Loucy (cell line): ENCODE measurements around the gene ZSCAN5B.
"Not testable (repeated sequence)": the region's sequence is repeated elsewhere in the genome, so short reads cannot be mapped to it uniquely, and the experiment has no call there.

Source experiments
- H2AFZ ChIP-seq: fragments of 200-600 bp; sonication (generic); 2 replicates; pipeline ENCODE4 v1.6.0; 2016; ENCODE audit warnings: antibody characterized with exemption, mild to moderate bottlenecking, low read length, moderate library complexity
- H3F3A ChIP-seq: fragments of 200-600 bp; 2 replicates; pipeline ENCODE4 v1.6.0; 2016; ENCODE audit warnings: antibody characterized with exemption, low read depth, mild to moderate bottlenecking
- H3K27me3 ChIP-seq: fragments of 200-600 bp; sonication (generic); 2 replicates; pipeline ENCODE4 v1.6.1; 2014; ENCODE audit warnings: low read length, mild to moderate bottlenecking; ENCODE audit not compliant: insufficient read depth, poor library complexity, severe bottlenecking
- H3K36me3 ChIP-seq: fragments of 200-600 bp; sonication (generic); 2 replicates; pipeline ENCODE4 v1.6.1; 2016; ENCODE audit warnings: low read length; ENCODE audit not compliant: insufficient read depth
- H3K4me1 ChIP-seq: fragments of 200-600 bp; sonication (generic); 2 replicates; pipeline ENCODE4 v1.5.1; 2014; ENCODE audit warnings: low read length, mild to moderate bottlenecking; ENCODE audit not compliant: insufficient read depth, poor library complexity, severe bottlenecking
- H3K4me2 ChIP-seq: fragments of 200-600 bp; sonication (generic); 2 replicates; pipeline ENCODE4 v1.6.0; 2014; ENCODE audit warnings: antibody characterized with exemption, low read length, low read depth, mild to moderate bottlenecking; ENCODE audit not compliant: poor library complexity, severe bottlenecking
- H3K4me3 ChIP-seq: fragments of 200-600 bp; sonication (generic); 2 replicates; pipeline ENCODE4 v1.5.1; 2014; ENCODE audit warnings: low read length, mild to moderate bottlenecking, mixed read lengths; ENCODE audit not compliant: poor library complexity, severe bottlenecking
- H3K79me2 ChIP-seq: fragments of 200-600 bp; sonication (generic); 2 replicates; pipeline ENCODE4 v1.6.1; 2014; ENCODE audit warnings: low read length; ENCODE audit not compliant: insufficient read depth
- H3K9ac ChIP-seq: fragments of 200-600 bp; sonication (generic); 2 replicates; pipeline ENCODE4 v1.6.0; 2014; ENCODE audit warnings: mild to moderate bottlenecking, low read depth, low read length, moderate library complexity; ENCODE audit not compliant: poor library complexity, severe bottlenecking
- H3K9me2 ChIP-seq: fragments of 200-600 bp; sonication (generic); replicated peaks from 2 replicates; pipeline ENCODE4 v1.6.1; 2016; ENCODE audit warnings: low read depth, low read length, mixed read lengths
- H3K9me3 ChIP-seq: fragments of 200-600 bp; sonication (generic); 2 replicates; pipeline ENCODE4 v1.6.1; 2014; ENCODE audit warnings: mild to moderate bottlenecking, antibody characterized with exemption, low read length, low read depth; ENCODE audit not compliant: insufficient read depth
- H4K20me1 ChIP-seq: fragments of 200-600 bp; sonication (generic); 2 replicates; pipeline ENCODE4 v1.6.0; 2014; ENCODE audit warnings: antibody characterized with exemption, low read length, mild to moderate bottlenecking; ENCODE audit not compliant: insufficient read depth, poor library complexity, severe bottlenecking
- EZH2phosphoT487 ChIP-seq: fragments of 200-600 bp; IDR thresholded peaks from 2 replicates; pipeline ENCODE4 v1.6.1; 2018; ENCODE audit warnings: antibody characterized with exemption, mild to moderate bottlenecking, moderate library complexity, borderline replicate concordance
- TF ChIP-seq, protein P1 (sequence below): fragments of 200-600 bp; sonication (generic); conservative IDR thresholded peaks from 2 replicates; pipeline ENCODE4 v1.5.1; 2014; ENCODE audit warnings: mild to moderate bottlenecking, antibody characterized with exemption, low read length

Gene ZSCAN5B

DNA sequence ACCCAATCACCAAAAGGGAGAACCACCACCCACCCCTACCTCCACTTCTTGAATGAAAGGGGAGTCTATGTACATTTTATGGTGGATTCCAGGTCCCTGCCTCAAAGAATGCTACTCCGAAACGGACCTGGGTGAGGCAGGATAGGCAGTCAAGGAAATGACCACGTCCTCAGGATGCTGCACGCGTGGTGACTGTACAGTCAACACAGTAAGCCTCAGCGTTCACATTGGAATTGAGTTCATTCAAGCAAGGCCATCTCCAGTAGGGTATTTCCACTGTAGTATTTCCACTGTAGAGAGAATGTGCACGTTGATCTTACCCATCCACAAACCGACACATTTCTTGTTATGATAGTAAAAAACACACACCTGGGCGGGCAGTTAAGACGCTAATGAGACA lies 21.4 kb upstream of the ZSCAN5B start:
- H3F3A ChIP-seq = no peaks in the 10 kb centered on the region
- H3K9me3 ChIP-seq = no peaks in the 10 kb centered on the region
- H3K36me3 ChIP-seq = peaks cover 10% of the 10 kb centered on the region; the same call in 1 of the 2 replicates
- H3K9me2 ChIP-seq = no peaks in the 10 kb centered on the region
- TF ChIP-seq EZH2phosphoT487 = no peak
- TF ChIP-seq, protein P1, sequence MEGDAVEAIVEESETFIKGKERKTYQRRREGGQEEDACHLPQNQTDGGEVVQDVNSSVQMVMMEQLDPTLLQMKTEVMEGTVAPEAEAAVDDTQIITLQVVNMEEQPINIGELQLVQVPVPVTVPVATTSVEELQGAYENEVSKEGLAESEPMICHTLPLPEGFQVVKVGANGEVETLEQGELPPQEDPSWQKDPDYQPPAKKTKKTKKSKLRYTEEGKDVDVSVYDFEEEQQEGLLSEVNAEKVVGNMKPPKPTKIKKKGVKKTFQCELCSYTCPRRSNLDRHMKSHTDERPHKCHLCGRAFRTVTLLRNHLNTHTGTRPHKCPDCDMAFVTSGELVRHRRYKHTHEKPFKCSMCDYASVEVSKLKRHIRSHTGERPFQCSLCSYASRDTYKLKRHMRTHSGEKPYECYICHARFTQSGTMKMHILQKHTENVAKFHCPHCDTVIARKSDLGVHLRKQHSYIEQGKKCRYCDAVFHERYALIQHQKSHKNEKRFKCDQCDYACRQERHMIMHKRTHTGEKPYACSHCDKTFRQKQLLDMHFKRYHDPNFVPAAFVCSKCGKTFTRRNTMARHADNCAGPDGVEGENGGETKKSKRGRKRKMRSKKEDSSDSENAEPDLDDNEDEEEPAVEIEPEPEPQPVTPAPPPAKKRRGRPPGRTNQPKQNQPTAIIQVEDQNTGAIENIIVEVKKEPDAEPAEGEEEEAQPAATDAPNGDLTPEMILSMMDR = no peak
- H3K4me3 ChIP-seq = no peak overlapping the region
- H4K20me1 ChIP-seq = no peaks in the 10 kb centered on the region
- H3K27me3 ChIP-seq = no peaks in the 10 kb centered on the region
- H3K79me2 ChIP-seq = no peaks in the 10 kb centered on the region
- H3K4me2 ChIP-seq = no peak overlapping the region
- no peak overlapping the region for H3K9ac ChIP-seq
- H3K4me1 ChIP-seq = no peaks in the 10 kb centered on the region
- H2AFZ ChIP-seq = no peak overlapping the region

DNA sequence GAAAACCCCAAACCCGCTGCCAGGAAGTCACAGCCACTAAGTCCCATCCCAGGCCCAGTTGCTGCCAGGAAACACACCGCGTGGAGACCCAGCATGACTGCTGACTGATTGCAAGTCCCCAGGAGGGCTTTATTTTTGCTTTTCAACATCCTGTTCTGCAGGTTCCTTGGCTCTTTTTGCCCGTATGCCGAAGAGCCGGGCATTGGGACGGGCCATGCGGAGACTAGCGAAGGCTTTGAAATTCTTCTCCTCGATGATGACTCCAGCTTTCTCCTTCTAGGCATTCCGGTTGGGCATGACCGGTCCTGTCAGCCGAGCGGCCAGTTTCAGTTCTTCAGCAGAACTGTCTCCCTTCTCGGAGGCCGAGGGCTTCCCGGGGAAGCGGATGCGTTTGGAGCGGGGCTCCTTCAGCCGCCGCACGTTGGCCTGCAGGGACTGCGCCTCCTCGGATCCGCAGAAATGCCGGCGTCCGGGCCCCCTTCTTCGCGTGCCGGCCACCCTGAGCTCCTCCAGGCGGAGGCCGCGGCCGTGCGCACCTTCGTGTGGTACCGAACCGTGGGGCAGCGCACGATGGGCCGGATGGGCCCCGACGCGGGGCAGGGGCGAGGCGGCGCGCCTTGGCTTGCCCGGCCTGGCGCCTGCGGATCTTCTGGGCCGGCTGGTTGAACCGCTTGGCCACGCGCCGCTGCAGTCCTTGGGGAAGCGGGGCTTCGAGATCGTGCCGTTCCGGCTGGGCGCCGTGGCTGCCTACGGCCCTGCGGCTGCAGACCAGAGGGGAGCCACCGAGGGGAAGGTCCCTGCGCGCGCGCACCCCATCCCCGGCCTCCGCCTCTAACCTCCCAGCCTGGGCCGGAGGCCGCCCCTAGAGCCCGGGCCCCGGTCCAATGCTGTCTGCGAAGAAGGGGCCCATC lies 19.7 kb upstream of the ZSCAN5B start:
- TF ChIP-seq, protein P1 = no peak
- TF ChIP-seq EZH2phosphoT487 = no peak
- no peaks in the 10 kb centered on the region for H3K9me2 ChIP-seq
- no peak overlapping the region for H2AFZ ChIP-seq
- no peaks in the 10 kb centered on the region for H4K20me1 ChIP-seq
- peak overlapping the region; percentile 11 for H3K9ac ChIP-seq
- H3K79me2 ChIP-seq = no peaks in the 10 kb centered on the region
- no peaks in the 10 kb centered on the region for H3K4me1 ChIP-seq
- H3K4me2 ChIP-seq = no peak overlapping the region
- H3K27me3 ChIP-seq = no peaks in the 10 kb centered on the region
- H3K4me3 ChIP-seq = no peak overlapping the region
- H3F3A ChIP-seq = no peaks in the 10 kb centered on the region
- peaks cover 10% of the 10 kb centered on the region; the same call in 1 of the 2 replicates for H3K36me3 ChIP-seq
- H3K9me3 ChIP-seq = no peaks in the 10 kb centered on the region

DNA sequence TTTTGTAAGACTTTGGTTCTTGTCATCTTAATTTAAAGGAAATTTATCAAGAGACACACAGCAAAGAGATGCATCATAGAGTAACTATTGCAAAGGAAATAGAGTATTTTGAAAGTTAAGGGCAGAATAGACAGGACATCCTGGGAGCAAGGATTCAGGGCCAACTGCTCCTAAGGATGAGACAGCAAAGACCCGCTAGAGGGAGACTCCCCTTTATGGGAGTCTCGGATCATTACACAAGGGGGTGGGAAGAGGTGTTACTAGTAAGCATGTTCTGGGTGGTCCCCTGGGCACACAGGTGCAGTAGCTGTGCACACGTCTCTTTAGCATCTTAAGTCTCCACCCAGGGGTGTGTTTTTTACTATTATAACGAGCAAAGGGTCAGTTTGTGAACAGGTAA lies 14.1 kb upstream of the ZSCAN5B start:
- H4K20me1 ChIP-seq = no peaks in the 10 kb centered on the region
- H3K4me2 ChIP-seq = no peak overlapping the region
- H3K4me1 ChIP-seq = no peaks in the 10 kb centered on the region

DNA sequence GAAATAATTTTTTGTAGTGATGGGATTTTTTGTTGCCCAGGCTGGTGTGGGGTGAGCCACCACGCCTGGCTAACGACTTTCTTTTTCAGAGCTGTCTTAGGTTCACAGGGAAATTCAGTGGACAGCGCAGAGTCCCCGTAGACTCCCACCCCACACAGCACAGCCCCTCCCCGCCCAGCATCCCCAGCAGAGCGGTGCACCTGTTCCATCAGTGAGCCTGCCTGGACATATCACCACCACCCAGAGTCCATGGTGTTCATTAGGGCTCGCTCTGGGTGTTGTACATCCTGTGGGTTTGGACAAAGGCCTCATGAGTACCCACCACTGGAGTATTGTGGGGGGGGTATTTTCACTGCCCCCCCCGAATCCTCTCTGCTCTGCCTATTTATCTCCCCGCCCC lies 12.5 kb upstream of the ZSCAN5B start:
- not testable (repeated sequence) for H3K9me3 ChIP-seq, H3K79me2 ChIP-seq, H3K27me3 ChIP-seq

More for the DNA sequence above, 14.1 kb upstream of the ZSCAN5B start:
- no peak overlapping the region for H3K9ac ChIP-seq
- no peaks in the 10 kb centered on the region for H3K9me3 ChIP-seq
- no peaks in the 10 kb centered on the region for H3K27me3 ChIP-seq
- TF ChIP-seq, protein P1 = no peak
- TF ChIP-seq EZH2phosphoT487 = no peak
- H2AFZ ChIP-seq = no peak overlapping the region
- no peak overlapping the region for H3K4me3 ChIP-seq
- H3K79me2 ChIP-seq = no peaks in the 10 kb centered on the region
- no peaks in the 10 kb centered on the region for H3K9me2 ChIP-seq
- H3K36me3 ChIP-seq = no peaks in the 10 kb centered on the region
- H3F3A ChIP-seq = no peaks in the 10 kb centered on the region

More for the DNA sequence above, 12.5 kb upstream of the ZSCAN5B start:
- not testable (repeated sequence) for H3K9me2 ChIP-seq, H3K9ac ChIP-seq, H3K36me3 ChIP-seq, H2AFZ ChIP-seq, H3K4me3 ChIP-seq, H3K4me1 ChIP-seq, H3F3A ChIP-seq, H3K4me2 ChIP-seq, H4K20me1 ChIP-seq
